Measurements from ENCODE around the gene CNNM4. TPM values are rescaled to one million over a fixed set of nuclear protein-coding genes. Genes with fewer than 3 reads are reported as not detected.

The CNNM4 gene
- total RNA-seq, 1 donor = 5.1 TPM

DNA sequence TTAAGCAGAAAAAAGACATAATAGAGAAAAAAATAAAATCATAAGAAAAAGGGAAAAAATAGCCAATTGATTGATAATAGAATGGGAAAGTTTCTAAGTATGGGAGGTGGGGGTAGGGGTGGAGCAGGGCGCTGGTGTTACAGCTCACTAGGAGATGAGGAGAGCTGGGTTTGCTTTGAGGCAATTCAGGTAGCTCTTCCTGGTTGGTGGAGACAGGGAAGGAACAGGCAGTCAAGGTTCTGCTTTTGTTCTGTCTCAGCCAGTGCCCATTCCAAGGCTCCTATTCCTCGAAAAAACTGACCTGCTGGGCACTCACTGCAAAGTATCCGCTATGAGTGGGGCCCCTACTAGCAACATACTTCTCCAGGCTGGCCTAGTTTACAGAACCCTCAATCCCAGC lies 1.7 kb upstream of the CNNM4 start:
- TF ChIP-seq, protein P1, sequence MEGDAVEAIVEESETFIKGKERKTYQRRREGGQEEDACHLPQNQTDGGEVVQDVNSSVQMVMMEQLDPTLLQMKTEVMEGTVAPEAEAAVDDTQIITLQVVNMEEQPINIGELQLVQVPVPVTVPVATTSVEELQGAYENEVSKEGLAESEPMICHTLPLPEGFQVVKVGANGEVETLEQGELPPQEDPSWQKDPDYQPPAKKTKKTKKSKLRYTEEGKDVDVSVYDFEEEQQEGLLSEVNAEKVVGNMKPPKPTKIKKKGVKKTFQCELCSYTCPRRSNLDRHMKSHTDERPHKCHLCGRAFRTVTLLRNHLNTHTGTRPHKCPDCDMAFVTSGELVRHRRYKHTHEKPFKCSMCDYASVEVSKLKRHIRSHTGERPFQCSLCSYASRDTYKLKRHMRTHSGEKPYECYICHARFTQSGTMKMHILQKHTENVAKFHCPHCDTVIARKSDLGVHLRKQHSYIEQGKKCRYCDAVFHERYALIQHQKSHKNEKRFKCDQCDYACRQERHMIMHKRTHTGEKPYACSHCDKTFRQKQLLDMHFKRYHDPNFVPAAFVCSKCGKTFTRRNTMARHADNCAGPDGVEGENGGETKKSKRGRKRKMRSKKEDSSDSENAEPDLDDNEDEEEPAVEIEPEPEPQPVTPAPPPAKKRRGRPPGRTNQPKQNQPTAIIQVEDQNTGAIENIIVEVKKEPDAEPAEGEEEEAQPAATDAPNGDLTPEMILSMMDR (IDR thresholded peaks at IDR 0.05; ENCODE audit: extremely low read depth, low read depth, low read length) = no peak
- Histone ChIP-seq H3K4me3 (ENCODE audit: insufficient read depth, low read length) (no peak overlapping the region), H3K27ac (ENCODE audit: low read depth, low read length) (no peak overlapping the region), H4K20me1 (ENCODE audit: insufficient read depth, low read length) (peaks cover 9% of the 10 kb centered on the region), H2AFZ (ENCODE audit: low read length) (no peak overlapping the region), H3K9me3 (ENCODE audit: low read depth, low read length) (no peaks in the 10 kb centered on the region), H3K27me3 (ENCODE audit: insufficient read depth, low read length) (no peaks in the 10 kb centered on the region), H3K4me1 (ENCODE audit: insufficient read depth, low read length) (peaks cover 34% of the 10 kb centered on the region), H3K4me2 (ENCODE audit: insufficient read depth, low read length) (no peak overlapping the region), H3K79me2 (ENCODE audit: insufficient read depth, low read length) (peaks cover 9% of the 10 kb centered on the region), H3K36me3 (ENCODE audit: insufficient read depth, low read length) (no peaks in the 10 kb centered on the region)
- no peak for DNase-seq (ENCODE audit: insufficient read length, low spot score, missing footprints)

DNA sequence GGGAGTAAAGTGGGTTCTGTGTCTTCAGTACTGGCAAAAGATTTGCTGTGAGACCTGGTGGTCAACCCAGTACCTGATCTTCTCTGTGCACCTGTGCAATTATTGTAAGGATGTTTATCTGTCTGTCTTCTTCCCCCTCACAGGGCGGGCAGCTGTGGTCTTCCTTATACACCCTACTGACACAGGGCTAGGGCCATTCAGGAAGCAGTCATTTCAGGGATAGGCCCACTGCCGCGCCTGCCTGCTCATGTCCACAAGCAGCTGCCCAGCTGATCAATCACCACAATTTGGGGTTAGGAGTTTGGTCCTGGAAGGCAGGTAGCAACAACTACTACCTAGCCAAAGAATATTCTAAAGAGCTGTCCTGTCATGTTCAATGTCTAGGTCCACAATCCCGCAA lies 1.2 kb upstream of the CNNM4 start:
- Histone ChIP-seq H2AFZ (ENCODE audit: low read length) (no peak overlapping the region), H3K36me3 (ENCODE audit: insufficient read depth, low read length) (no peaks in the 10 kb centered on the region), H3K79me2 (ENCODE audit: insufficient read depth, low read length) (peaks cover 9% of the 10 kb centered on the region), H3K4me3 (ENCODE audit: insufficient read depth, low read length) (no peak overlapping the region), H3K27ac (ENCODE audit: low read depth, low read length) (no peak overlapping the region), H3K4me1 (ENCODE audit: insufficient read depth, low read length) (peaks cover 33% of the 10 kb centered on the region), H3K9me3 (ENCODE audit: low read depth, low read length) (no peaks in the 10 kb centered on the region), H3K4me2 (ENCODE audit: insufficient read depth, low read length) (no peak overlapping the region), H4K20me1 (ENCODE audit: insufficient read depth, low read length) (peaks cover 9% of the 10 kb centered on the region), H3K27me3 (ENCODE audit: insufficient read depth, low read length) (no peaks in the 10 kb centered on the region)
- DNase-seq (ENCODE audit: insufficient read length, low spot score, missing footprints) = no peak
- TF ChIP-seq, protein P1 (IDR thresholded peaks at IDR 0.05; ENCODE audit: extremely low read depth, low read depth, low read length) = no peak

DNA sequence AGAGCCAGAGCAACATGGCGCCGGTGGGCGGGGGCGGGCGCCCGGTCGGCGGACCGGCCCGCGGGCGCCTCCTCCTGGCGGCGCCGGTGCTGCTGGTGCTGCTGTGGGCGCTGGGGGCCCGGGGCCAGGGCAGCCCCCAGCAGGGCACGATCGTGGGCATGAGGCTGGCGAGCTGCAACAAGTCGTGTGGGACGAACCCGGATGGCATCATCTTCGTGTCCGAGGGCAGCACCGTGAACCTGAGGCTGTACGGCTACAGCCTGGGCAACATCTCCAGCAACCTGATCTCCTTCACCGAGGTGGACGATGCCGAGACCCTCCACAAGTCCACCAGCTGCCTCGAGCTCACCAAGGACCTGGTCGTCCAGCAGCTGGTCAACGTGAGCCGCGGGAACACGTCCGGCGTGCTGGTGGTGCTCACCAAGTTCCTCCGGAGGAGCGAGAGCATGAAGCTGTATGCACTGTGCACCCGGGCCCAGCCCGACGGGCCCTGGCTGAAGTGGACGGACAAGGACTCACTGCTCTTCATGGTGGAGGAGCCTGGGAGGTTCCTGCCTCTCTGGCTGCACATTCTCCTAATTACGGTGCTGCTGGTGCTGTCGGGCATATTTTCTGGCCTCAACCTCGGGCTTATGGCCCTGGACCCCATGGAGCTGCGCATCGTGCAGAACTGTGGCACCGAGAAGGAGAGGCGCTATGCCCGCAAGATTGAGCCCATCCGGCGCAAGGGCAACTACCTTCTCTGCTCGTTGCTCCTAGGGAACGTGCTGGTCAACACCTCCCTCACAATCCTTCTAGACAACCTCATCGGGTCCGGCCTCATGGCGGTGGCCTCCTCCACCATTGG lies 507 bp downstream of the CNNM4 start:
- H3K27me3 ChIP-seq (ENCODE audit: insufficient read depth, low read length) = no peaks in the 10 kb centered on the region
- H3K4me2 ChIP-seq (ENCODE audit: insufficient read depth, low read length) = peak overlapping the region; percentile 93
- no peaks in the 10 kb centered on the region for H3K36me3 ChIP-seq (ENCODE audit: insufficient read depth, low read length)
- H4K20me1 ChIP-seq (ENCODE audit: insufficient read depth, low read length) = peaks cover 9% of the 10 kb centered on the region
- H3K9me3 ChIP-seq (ENCODE audit: low read depth, low read length) = no peaks in the 10 kb centered on the region
- TF ChIP-seq, protein P1 (IDR thresholded peaks at IDR 0.05; ENCODE audit: extremely low read depth, low read depth, low read length) = peak; percentile 38
- DNase-seq (ENCODE audit: insufficient read length, low spot score, missing footprints) = peak; percentile 81
- H3K27ac ChIP-seq (ENCODE audit: low read depth, low read length) = peak overlapping the region; percentile 11
- H3K4me3 ChIP-seq (ENCODE audit: insufficient read depth, low read length) = peak overlapping the region; percentile 79
- peaks cover 9% of the 10 kb centered on the region for H3K79me2 ChIP-seq (ENCODE audit: insufficient read depth, low read length)
- peak overlapping the region; percentile 99 for H2AFZ ChIP-seq (ENCODE audit: low read length)
- peaks cover 32% of the 10 kb centered on the region for H3K4me1 ChIP-seq (ENCODE audit: insufficient read depth, low read length)

DNA sequence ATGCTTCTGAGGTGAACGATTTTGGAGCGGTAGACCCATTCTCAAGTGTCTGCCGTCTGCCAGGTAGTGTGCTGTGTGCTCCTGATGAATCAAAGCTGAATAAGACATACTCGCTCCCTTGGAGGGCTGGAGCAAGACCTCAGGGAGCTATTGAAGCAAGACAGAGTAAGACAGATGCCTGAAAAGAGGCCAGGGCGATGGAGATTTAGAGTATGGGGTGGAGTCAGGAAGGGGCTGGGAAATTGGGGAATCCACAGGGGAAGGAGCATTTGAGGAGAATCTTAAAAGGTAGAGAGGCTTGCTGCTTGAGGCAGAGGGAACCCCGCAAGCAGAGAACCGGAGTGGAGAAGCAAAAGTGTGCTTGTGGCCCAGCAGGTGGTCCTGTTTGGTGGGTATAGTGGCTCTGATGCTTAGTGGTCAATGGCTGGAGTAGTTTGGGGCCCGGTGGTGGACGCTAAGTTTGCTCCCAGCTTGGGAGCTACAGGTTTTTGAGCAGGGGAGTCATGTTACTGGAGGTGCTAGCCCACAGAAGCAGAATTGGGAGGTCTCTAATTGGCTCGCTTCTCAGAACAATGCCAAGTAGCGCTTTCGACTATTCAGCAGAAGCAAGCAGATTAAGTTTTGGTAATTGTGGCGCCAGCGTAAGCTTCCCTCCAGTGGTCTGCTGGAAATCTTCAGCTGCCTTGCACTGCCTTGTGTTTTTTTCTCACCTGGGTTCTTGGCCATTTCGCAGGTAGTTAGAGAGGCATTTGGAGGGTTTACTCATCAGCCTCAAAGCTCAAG lies 2.0 kb downstream of the CNNM4 start:
- Histone ChIP-seq H2AFZ (ENCODE audit: low read length) (no peak overlapping the region), H3K27me3 (ENCODE audit: insufficient read depth, low read length) (no peaks in the 10 kb centered on the region)

More for the DNA sequence above, 2.0 kb downstream of the CNNM4 start:
- Histone ChIP-seq H3K79me2 (ENCODE audit: insufficient read depth, low read length) (peaks cover 9% of the 10 kb centered on the region), H4K20me1 (ENCODE audit: insufficient read depth, low read length) (peaks cover 9% of the 10 kb centered on the region), H3K4me2 (ENCODE audit: insufficient read depth, low read length) (peak overlapping the region; percentile 93), H3K4me3 (ENCODE audit: insufficient read depth, low read length) (peak overlapping the region; percentile 58), H3K36me3 (ENCODE audit: insufficient read depth, low read length) (no peaks in the 10 kb centered on the region), H3K4me1 (ENCODE audit: insufficient read depth, low read length) (peaks cover 32% of the 10 kb centered on the region), H3K9me3 (ENCODE audit: low read depth, low read length) (no peaks in the 10 kb centered on the region), H3K27ac (ENCODE audit: low read depth, low read length) (no peak overlapping the region)
- no peak for DNase-seq (ENCODE audit: insufficient read length, low spot score, missing footprints)
- TF ChIP-seq, protein P1 (IDR thresholded peaks at IDR 0.05; ENCODE audit: extremely low read depth, low read depth, low read length) = no peak
